Calu3 (cell line): ENCODE data around the gene PPM1L. TPM values are rescaled to one million over a fixed set of nuclear protein-coding genes. Genes with fewer than 3 reads are reported as not detected.

Experiments used
- BruUV-seq: library from RNA; stranded (reverse); fragments of 400-500 nt; replicated peaks from 2 replicates; lab custom pipeline; 2021; lab: Mats Ljungman, UMichigan
- CTCF ChIA-PET: fragments of 300-600 bp; sonication (Branson Sonifier 250); formaldehyde crosslinking; loops from one replicate; lab custom pipeline; 2022; ENCODE audit warnings: antibody characterized with exemption; lab: Charles Lee
- DNase-seq: peaks from one replicate; pipeline ENCODE4 v3.0.0; 2022
- H3K27ac Mint-ChIP-seq: one replicate; pipeline ENCODE4 v1.8.0; 2022; ENCODE audit warnings: mixed read lengths; ENCODE audit not compliant: unreplicated experiment
- H3K27me3 Mint-ChIP-seq: one replicate; pipeline ENCODE4 v1.8.0; 2022; ENCODE audit warnings: mixed read lengths; ENCODE audit not compliant: unreplicated experiment
- H3K36me3 Mint-ChIP-seq: one replicate; pipeline ENCODE4 v1.8.0; 2022; ENCODE audit warnings: mild to moderate bottlenecking, moderate library complexity, mixed read lengths; ENCODE audit not compliant: insufficient read depth, unreplicated experiment
- H3K4me1 Mint-ChIP-seq: one replicate; pipeline ENCODE4 v1.8.0; 2022; ENCODE audit warnings: mild to moderate bottlenecking, low read depth, mixed read lengths; ENCODE audit not compliant: unreplicated experiment
- H3K4me3 Mint-ChIP-seq: one replicate; pipeline ENCODE4 v1.8.0; 2022; ENCODE audit warnings: mild to moderate bottlenecking, low read depth, moderate library complexity, mixed read lengths; ENCODE audit not compliant: unreplicated experiment
- H3K9me3 Mint-ChIP-seq: one replicate; pipeline ENCODE4 v1.8.0; 2022; ENCODE audit warnings: low read depth, mixed read lengths; ENCODE audit not compliant: unreplicated experiment
- intact Hi-C: fragments of 100-400 bp; cut with micrococcal nuclease; formaldehyde crosslinking; loops from one replicate; pipeline ENCODE4 v1.10.0; 2022; ENCODE audit not compliant: unreplicated experiment
- total RNA-seq: library from RNA; stranded (reverse); gene quantifications from 2 replicates; pipeline ENCODE4 v1.2.3, GENCODE V29; 2022
- TF ChIP-seq, protein P1 (sequence below): fragments of 200-600 bp; IDR thresholded peaks from one replicate; pipeline ENCODE4 v1.8.0; 2022; ENCODE audit warnings: antibody characterized with exemption; ENCODE audit not compliant: unreplicated experiment

Gene PPM1L
- total RNA-seq, 1 experiment from 2014 or later, result 18.4 TPM

DNA sequence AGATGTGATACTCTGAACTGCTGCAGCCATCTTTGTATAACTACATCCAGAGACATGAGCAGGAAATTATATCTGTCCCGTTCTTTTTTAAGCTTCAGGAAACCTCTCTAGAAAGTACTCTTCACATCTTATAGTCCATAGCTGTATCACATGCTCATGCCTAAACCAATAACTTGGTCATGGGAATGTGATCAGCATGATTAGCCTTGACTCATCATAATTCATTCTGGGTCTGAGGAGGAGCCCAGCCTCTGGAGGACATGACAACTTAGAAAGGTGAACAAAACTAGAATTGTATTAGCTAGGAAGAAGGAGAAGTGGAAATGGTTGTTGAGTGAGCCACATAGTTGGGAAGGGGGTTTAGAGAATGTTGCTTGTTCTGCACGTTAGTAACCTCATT, 12.9 kb downstream of the PPM1L start:
- H3K27me3 Mint-ChIP-seq, result no peaks in the 10 kb centered on the region
- H3K27ac Mint-ChIP-seq, result no peak overlapping the region
- H3K36me3 Mint-ChIP-seq, result no peaks in the 10 kb centered on the region
- H3K4me3 Mint-ChIP-seq, result no peak overlapping the region
- intact Hi-C loops, result no loop called here
- TF ChIP-seq, protein P1, sequence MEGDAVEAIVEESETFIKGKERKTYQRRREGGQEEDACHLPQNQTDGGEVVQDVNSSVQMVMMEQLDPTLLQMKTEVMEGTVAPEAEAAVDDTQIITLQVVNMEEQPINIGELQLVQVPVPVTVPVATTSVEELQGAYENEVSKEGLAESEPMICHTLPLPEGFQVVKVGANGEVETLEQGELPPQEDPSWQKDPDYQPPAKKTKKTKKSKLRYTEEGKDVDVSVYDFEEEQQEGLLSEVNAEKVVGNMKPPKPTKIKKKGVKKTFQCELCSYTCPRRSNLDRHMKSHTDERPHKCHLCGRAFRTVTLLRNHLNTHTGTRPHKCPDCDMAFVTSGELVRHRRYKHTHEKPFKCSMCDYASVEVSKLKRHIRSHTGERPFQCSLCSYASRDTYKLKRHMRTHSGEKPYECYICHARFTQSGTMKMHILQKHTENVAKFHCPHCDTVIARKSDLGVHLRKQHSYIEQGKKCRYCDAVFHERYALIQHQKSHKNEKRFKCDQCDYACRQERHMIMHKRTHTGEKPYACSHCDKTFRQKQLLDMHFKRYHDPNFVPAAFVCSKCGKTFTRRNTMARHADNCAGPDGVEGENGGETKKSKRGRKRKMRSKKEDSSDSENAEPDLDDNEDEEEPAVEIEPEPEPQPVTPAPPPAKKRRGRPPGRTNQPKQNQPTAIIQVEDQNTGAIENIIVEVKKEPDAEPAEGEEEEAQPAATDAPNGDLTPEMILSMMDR, result no peak
- CTCF ChIA-PET, result interaction anchor here (1.1 kb wide), 1 partner anchor 10 kb away, joined by 3 read pairs; no protein-coding TSS in a partner anchor
- H3K9me3 Mint-ChIP-seq, result no peaks in the 10 kb centered on the region
- H3K4me1 Mint-ChIP-seq, result peaks cover 3% of the 10 kb centered on the region
- no peak for DNase-seq
- no TSS peak for BruUV-seq

DNA sequence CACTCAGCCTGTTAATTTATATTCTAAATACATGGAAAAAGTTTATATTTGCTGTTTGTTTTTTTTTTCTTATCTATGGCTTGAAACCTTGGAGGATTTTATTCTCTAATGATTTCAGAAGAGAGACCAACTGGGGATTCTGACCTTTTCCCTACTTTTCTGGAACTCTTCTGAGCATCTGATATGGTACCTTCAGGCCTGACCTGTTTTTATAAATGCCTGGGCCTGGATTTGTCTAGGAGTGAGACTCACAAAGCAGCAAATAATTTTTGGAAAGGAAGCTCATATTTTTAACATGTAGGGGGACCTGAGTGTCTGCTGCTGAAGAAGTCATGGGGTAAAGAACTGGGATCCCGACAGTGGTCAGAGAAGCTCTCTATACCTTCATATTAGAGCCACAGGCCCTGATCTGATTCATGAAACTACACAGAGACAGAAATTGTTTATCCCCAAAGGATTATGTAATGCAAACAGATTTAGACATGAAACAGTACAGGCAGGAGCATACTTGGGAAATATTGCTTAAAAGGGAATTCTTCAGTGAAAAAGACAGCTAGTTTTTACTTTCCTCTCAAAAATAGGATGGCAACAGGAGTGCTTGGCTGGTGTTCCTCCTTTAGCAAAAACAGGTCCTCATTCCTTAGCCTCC, 15.9 kb downstream of the PPM1L start:
- no peak overlapping the region for H3K4me3 Mint-ChIP-seq
- intact Hi-C loops, result no loop called here
- no peaks in the 10 kb centered on the region for H3K27me3 Mint-ChIP-seq
- CTCF ChIA-PET, result interaction anchor here (0.7 to 1.2 kb wide), 2 partner anchors 18 to 36 kb away, joined by 3 to 4 read pairs; no protein-coding TSS in a partner anchor
- no peak for DNase-seq
- no peaks in the 10 kb centered on the region for H3K9me3 Mint-ChIP-seq
- no peak overlapping the region for H3K27ac Mint-ChIP-seq
- H3K36me3 Mint-ChIP-seq, result no peaks in the 10 kb centered on the region
- BruUV-seq, result no TSS peak
- peaks cover 11% of the 10 kb centered on the region for H3K4me1 Mint-ChIP-seq
- TF ChIP-seq, protein P1, result no peak

DNA sequence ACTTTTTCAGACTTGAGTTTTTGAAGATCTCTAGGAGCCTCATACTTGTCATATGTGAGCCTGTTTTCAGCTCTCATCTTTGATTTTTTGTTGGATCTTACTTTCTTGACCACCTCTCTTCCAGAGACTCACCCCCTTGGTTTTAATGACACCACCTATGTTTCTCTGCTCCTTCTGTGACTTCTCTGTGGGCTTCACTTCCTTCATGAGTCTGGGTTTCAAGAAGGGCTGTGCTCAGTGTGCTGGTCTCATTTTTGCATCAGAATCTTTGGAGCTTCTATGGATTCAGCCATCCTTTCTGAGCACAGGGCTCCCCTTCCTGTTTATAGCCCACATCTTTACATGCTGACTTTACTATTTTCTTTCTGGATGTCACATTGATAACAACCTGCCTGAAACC, 17.7 kb downstream of the PPM1L start:
- CTCF ChIA-PET, result no interaction called here
- Mint-ChIP-seq H3K27me3 (no peaks in the 10 kb centered on the region), H3K4me1 (peaks cover 11% of the 10 kb centered on the region), H3K9me3 (no peaks in the 10 kb centered on the region), H3K27ac (no peak overlapping the region), H3K4me3 (no peak overlapping the region), H3K36me3 (no peaks in the 10 kb centered on the region)
- intact Hi-C loops, result no loop called here
- TF ChIP-seq, protein P1, result no peak
- BruUV-seq, result no TSS peak
- DNase-seq, result no peak

DNA sequence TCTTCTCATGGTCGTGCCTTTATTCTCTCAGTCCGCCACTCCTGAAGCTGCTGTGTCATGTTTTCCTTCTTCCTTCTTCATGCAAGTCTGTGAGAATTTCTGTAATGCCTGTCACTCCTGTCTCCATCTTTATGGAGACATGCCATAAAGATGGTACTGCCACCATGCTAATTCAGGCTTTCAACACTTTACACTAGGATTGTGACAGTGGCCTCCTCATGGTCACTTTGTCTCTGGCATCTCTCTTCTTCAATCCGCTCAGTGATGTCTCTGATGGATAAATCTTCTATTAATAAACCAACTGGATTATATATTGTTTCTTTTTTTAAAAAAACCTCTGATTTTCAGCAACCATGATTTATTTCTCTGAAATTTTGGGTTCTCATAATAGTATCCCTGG, 18.1 kb downstream of the PPM1L start:
- no peak for DNase-seq
- intact Hi-C loops, result no loop called here
- CTCF ChIA-PET, result no interaction called here
- Mint-ChIP-seq H3K4me3 (no peak overlapping the region), H3K9me3 (no peaks in the 10 kb centered on the region), H3K27me3 (no peaks in the 10 kb centered on the region), H3K4me1 (peaks cover 11% of the 10 kb centered on the region), H3K27ac (no peak overlapping the region), H3K36me3 (no peaks in the 10 kb centered on the region)
- BruUV-seq, result no TSS peak
- TF ChIP-seq, protein P1, result no peak
